GM10248 (cell line): Measurements from ENCODE around the gene TNFRSF1A.

Experiments used
- CTCF ChIA-PET: fragments of 300-600 bp; sonication (Branson Sonifier 250); formaldehyde crosslinking; extraction: SDS; loops from one replicate; lab custom pipeline; 2021; ENCODE audit warnings: antibody characterized with exemption; lab: Yijun Ruan, JAX
- POLR2A ChIA-PET: fragments of 350-650 bp; sonication (Branson Sonifier 250); formaldehyde crosslinking; extraction: SDS; loops from one replicate; lab custom pipeline; 2020; ENCODE audit warnings: antibody characterized with exemption; lab: Yijun Ruan, JAX
- DNase-seq: peaks from one replicate; pipeline ENCODE4 v3.0.0; 2012; ENCODE audit errors: extremely low spot score
- TF ChIP-seq, protein P1 (sequence below): IDR thresholded peaks from 2 replicates; pipeline ENCODE4 v1.5.1; 2012; ENCODE audit warnings: mild to moderate bottlenecking, low read depth; ENCODE audit errors: extremely low read depth, missing control alignments, control extremely low read depth

Gene TNFRSF1A

DNA sequence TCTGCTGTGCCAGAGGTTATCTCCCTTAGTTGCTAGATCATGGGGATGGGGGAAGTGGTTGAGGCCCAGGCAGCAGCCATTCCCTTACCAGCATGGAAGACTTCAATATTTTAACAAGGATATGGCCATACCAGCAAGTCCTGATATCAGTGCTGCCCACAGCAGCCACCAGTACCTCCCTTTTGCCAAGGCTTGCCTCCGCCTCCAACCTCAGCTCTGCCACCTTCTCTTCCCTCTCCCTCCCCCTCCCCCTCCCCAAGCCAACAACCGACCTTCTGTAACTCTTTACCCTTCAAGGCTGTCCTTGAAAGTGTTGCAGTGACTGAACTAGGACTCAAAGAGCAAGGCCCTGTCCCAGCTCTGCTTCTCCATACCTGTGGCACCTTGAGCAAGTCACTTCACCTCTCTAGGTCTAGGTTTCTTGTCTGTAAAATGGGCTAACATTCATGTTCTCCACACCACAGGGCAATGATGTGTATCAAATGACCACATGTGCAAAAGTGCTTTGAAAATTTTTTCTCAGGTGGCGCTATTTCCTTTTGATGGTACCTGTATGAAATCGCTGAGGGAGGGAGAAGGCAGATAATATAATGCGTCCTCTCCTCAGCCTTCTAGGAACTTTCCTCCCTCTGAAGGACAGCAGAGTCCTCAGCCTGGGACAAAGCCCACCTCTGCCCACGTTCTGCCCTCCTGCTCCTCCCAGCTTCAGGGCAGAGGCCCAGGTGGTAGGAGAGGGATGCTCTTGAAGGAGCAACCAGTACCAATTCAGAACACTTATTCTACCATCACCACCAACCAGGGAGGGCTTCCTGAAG, 16.7 kb downstream of the TNFRSF1A start:
- ChIA-PET POLR2A (no interaction called here), CTCF (interaction anchor here (1.3 to 3.3 kb wide), 4 partner anchors 11 to 213 kb away, joined by 5 to 24 read pairs (median 7); no protein-coding TSS in a partner anchor)
- TF ChIP-seq, protein P1, sequence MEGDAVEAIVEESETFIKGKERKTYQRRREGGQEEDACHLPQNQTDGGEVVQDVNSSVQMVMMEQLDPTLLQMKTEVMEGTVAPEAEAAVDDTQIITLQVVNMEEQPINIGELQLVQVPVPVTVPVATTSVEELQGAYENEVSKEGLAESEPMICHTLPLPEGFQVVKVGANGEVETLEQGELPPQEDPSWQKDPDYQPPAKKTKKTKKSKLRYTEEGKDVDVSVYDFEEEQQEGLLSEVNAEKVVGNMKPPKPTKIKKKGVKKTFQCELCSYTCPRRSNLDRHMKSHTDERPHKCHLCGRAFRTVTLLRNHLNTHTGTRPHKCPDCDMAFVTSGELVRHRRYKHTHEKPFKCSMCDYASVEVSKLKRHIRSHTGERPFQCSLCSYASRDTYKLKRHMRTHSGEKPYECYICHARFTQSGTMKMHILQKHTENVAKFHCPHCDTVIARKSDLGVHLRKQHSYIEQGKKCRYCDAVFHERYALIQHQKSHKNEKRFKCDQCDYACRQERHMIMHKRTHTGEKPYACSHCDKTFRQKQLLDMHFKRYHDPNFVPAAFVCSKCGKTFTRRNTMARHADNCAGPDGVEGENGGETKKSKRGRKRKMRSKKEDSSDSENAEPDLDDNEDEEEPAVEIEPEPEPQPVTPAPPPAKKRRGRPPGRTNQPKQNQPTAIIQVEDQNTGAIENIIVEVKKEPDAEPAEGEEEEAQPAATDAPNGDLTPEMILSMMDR, result no peak
- no peak for DNase-seq

GRCh38 chr12:6323995-6324711, 17.7 kb downstream of the TNFRSF1A start:
- POLR2A ChIA-PET, result no interaction called here
- TF ChIP-seq, protein P1, result no peak
- DNase-seq, result no peak
- CTCF ChIA-PET, result interaction anchor here (1.9 to 3.3 kb wide), 3 partner anchors 10 to 12 kb away, joined by 14 to 24 read pairs (median 17); no protein-coding TSS in a partner anchor

DNA sequence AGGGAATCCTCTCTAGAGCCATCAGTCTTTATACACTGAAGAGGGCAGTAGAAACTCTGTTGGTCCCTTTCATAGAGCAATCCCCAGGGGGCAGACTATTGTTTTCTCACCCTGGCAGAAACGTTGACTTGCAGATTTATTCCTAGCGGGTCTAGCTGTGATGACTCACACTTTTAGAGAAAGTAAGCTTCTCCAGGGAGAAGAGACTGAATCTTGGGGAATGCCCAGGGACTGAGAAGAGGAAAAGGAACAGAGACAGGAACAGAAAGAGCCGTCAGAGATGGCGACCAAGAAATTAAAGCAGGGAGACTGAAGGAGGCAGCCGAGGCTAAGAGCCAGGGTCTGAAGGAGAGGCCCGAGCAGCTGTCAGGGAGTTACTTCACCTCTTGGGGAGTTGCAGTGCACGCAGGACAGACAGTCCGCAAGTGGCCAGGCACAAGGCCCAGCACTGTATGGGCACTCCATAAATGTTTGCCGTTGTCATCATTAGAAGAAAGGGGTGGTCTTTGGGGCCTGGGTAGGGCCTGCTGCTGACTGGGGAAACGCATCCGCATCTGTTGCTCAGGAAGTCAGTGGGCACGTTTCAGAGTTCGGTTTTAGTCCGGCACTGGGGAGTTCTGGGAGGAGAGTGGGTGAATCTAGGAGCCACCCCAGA, 18.4 kb downstream of the TNFRSF1A start:
- peak; percentile 67 for DNase-seq
- POLR2A ChIA-PET, result interaction anchor here (0.6 kb wide), 1 partner anchor 142 kb away, joined by 3 read pairs; no protein-coding TSS in a partner anchor
- TF ChIP-seq, protein P1, result peak; percentile 40
- CTCF ChIA-PET, result interaction anchor here (1.0 to 2.1 kb wide), 7 partner anchors 9 to 142 kb away, joined by 3 to 17 read pairs (median 6); no protein-coding TSS in a partner anchor

DNA sequence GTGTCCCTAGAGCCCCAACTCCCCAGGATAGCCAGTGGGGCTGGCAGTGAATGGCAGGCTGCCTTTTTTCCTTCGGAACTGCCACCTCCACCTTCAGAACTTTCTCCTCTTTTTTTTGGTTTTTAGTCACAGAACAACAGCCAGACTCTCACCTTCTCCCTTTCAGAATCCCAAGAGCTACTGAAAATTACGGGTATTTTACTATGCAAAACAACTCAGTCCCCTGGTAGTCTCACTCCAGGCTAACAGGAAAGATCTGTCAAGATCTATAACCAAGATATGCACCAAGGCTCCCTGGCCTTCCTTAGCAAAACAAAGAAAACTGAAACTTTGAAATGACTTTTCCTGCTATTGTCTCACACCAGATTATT, 18.9 kb downstream of the TNFRSF1A start:
- ChIA-PET CTCF (interaction anchor here (1.0 to 2.1 kb wide), 7 partner anchors 9 to 143 kb away, joined by 3 to 17 read pairs (median 6); no protein-coding TSS in a partner anchor), POLR2A (interaction anchor here (0.6 kb wide), 1 partner anchor 142 kb away, joined by 3 read pairs; no protein-coding TSS in a partner anchor)
- no peak for DNase-seq
- TF ChIP-seq, protein P1, result no peak

GRCh38 chr12:6322352-6322751, 19.5 kb downstream of the TNFRSF1A start:
- DNase-seq, result no peak
- POLR2A ChIA-PET, result no interaction called here
- CTCF ChIA-PET, result interaction anchor here (1.0 to 2.1 kb wide), 7 partner anchors 9 to 143 kb away, joined by 3 to 17 read pairs (median 6); no protein-coding TSS in a partner anchor
- TF ChIP-seq, protein P1, result no peak
